GM12892 (cell line): ENCODE measurements around the gene GBF1.

ENCODE experiments used
- DNase-seq: peaks from one replicate; pipeline ENCODE4 v3.0.0; 2011; ENCODE audit not compliant: insufficient read length
- FAIRE-seq: peaks from 2 replicates; lab custom pipeline; 2011; peaks lifted over from hg19 to GRCh38; lab: Jason Lieb, UNC
- POLR2A ChIP-seq: IDR thresholded peaks from 2 replicates; pipeline ENCODE4 v1.6.1; 2011; ENCODE audit warnings: low read depth, low read length, control low read depth
- POLR2AphosphoS5 ChIP-seq: IDR thresholded peaks from 2 replicates; pipeline ENCODE4 v1.6.1; 2011; ENCODE audit warnings: low read depth, low read length, control low read depth
- TAF1 ChIP-seq: IDR thresholded peaks from 2 replicates; pipeline ENCODE4 v1.6.1; 2011; ENCODE audit warnings: low read depth, mild to moderate bottlenecking, control low read depth, low read length, borderline replicate concordance

GBF1 gene

DNA sequence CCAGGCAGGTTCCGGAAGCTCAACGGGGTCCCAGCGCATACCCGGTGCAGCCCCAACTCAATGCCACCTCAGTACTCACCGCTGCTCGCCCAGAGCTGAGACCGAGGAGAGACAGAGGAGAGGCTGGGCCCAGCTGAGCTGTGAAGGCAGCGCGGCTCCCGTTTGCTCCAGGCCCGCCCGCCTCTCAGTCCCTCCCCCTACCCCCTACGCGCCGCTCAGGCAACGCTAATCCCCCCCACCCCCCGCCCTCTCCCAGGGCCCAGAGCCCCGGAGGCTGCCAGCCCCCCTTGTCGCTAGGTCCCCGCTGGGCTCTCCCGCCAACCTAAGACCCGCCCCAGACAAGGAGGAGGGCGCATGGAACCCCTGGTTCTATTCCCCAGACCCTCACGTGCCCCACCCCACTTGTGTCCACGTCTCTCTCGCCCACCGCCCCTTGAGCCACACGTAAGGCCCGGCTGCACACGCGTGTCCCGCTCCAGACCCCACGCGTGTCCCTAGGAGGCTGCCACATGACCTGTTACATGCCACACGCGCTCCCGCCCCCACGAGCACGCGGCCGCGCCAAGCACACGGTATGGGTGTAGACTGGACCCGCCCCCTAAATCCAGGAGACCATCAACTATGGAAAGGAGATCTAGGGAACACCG is 173.4 kb downstream of the GBF1 start, which contains the start of gene PSD:
Gene PSD, minus strand, starts transcription at position 164 of the 647 bp plus-strand sequence. CDS start 1,747 bp downstream, outside the sequence.
- TF ChIP-seq POLR2A (no peak), TAF1 (no peak), POLR2AphosphoS5 (no peak)
- FAIRE-seq = no peak
- no peak for DNase-seq

DNA sequence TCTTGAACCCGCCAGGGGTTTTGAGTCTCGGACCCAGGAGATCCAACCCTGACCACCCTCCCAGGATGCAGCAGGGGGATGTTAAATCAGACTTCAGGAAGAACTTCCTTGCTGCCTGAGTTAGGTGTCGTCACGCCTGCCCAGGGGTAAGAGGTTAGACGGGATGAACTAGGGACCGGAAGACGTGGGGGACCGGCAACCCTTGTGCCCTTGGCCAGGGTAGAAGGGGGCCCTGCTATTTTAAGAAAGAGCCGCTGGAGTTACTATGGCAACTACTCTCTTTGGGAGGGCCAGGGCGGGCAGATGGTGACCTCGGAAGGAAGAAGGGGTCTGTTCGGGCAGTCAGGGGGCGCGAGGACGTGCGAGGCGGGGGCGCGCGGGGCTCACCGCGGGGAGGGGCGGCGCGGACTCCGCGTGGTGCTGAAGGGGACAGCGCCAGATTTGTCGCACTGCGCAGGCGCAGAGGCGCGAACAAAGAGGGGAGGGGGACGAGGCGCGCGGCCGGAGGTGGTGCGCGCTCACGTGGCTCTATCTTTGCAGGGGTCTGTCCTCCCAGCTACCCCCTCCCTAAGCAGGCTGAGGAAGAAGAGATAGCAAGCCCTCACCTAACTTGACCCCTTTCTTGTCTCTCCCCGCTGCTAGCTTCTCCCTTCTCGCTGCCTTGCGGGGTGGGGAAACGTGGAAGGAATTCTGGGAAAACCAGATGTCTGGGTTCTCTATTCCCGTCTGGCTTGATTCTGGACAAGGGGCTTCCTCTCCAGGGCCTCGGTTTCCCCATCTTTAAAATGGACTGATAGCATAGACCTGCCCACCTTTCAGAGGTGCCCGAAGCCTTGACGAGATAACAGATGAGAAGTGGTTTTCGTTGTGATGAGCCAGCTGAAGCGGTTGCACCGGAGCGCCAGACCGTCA is 174.2 kb downstream of the GBF1 start:
- peak; percentile 72 for DNase-seq
- TF ChIP-seq POLR2A = no peak
- no peak for TF ChIP-seq POLR2AphosphoS5
- TF ChIP-seq TAF1 = no peak

DNA sequence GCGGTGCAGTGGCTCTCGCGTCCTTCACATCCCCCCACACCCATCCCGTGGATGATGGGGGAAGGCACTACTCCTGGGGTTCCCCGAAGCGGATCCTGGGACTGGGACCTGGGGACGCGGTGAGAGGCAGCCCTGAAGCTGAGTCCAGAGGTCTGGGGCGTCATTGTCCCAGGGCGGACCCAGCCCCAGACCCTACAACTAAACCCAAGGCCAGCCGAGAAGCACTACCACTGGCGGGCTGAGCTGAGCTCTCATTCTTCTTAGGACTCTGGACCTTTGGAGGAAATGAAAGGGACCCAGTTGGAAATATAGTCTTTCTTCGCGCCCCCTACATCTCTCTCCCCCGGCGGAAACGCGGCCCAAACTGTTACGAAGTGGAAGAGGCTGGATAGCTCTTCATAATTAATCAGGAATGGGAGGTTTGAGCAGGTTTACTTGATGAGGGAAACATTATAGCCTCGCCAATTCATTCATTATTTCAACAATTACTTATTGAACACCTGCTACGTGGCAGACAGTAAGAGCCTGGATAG is 174.9 kb downstream of the GBF1 start:
- DNase-seq (no peak), FAIRE-seq (peak; percentile 21)
- TF ChIP-seq TAF1 (no peak), POLR2AphosphoS5 (no peak), POLR2A (no peak)

More for the DNA sequence above, 174.2 kb downstream of the GBF1 start:
- FAIRE-seq = peak; percentile 93

DNA sequence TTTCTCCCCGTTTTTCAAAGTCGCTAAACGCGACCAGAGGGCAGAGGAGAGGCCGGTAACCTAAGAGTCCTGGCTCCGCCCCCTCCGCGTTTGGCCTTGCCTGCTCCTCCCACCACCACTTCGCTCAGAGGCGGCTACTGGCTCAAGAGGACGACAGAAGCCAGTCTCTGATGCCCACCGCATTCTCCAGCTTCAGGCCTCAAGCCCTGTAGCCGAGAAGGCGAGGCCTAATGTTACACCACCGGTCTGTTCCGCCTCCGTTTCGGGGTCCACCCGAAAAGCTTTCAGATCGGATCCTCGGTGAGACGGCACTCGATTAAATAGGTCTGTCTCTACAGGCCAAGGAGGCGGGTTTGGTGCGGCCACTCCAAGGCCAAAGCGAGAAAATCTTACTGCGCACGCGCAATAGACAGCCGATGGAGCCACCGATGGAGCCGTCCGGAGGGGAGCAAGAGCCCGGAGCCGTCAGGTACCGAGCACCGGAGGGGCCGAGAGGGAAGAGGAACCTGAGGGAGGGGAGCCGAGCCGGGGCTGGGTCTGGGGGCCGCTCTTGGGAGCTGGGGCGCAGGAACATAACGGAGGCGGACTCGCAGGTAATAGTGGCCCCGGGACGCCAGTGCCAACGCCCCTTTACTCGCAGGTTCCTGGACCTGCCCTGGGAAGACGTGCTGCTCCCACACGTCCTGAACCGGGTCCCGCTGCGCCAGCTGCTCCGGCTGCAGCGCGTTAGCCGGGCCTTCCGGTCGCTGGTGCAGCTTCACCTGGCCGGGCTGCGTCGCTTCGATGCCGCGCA is 175.6 kb downstream of the GBF1 start, which contains the start of gene FBXL15:
Gene FBXL15, plus strand, starts transcription at position 123 of the 793 bp plus-strand sequence. Its CDS starts 294 bp downstream, at position 417.
- TF ChIP-seq TAF1 (peak; percentile 28; the same call in 1 of the 2 replicates), POLR2A (peak; percentile 31; the same call in 1 of the 2 replicates), POLR2AphosphoS5 (0 out of 2 replicates have a peak, but pooled peaks have one; percentile 40)
- peak; percentile 96 for DNase-seq
- FAIRE-seq = peak; percentile 99

DNA sequence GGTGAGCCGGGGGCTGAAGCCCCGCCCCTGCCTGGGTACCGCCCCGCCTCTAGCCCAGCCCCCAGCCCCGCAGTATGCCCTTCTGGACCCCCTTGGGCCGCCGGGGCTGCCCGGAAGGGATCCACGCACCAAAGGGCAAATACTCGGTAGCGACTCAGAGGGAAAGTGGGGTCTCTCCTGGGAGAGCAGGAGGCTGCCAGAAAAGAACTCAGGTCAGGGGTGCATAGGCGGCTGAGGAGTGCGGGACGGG is 176.1 kb downstream of the GBF1 start:
- no peak for FAIRE-seq

DNA sequence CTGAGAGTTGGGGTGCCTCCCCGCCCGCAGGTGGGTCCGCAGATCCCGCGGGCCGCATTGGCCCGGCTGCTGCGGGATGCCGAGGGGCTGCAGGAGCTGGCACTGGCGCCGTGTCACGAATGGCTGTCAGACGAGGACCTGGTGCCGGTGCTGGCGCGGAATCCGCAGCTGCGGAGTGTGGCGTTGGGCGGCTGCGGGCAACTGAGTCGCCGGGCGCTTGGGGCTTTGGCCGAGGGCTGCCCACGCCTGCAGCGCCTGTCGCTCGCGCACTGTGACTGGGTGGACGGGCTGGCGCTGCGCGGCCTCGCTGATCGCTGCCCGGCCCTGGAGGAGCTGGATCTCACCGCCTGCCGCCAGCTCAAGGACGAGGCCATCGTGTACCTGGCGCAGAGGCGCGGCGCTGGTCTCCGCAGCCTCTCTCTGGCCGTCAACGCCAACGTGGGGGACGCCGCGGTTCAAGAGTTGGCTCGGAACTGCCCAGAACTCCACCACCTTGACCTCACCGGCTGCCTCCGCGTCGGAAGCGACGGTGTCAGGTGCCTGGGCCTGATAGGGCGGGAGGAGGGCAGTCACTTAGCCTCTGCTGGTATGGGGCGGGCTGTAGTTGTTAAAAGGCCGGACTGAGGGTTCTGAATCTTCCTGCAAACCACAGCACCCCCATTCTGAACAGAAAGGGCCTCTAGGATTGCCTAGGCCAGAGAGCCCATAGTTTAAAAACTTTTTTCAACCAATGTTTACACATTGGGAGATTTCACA is 176.6 kb downstream of the GBF1 start:
- DNase-seq (no peak), FAIRE-seq (no peak)
- TF ChIP-seq TAF1 = no peak
- TF ChIP-seq POLR2AphosphoS5 = peak; percentile 20; the same call in 1 of the 2 replicates

More for the DNA sequence above, 176.1 kb downstream of the GBF1 start:
- no peak for DNase-seq
- no peak for TF ChIP-seq POLR2AphosphoS5
- no peak for TF ChIP-seq TAF1
- TF ChIP-seq POLR2A = no peak

DNA sequence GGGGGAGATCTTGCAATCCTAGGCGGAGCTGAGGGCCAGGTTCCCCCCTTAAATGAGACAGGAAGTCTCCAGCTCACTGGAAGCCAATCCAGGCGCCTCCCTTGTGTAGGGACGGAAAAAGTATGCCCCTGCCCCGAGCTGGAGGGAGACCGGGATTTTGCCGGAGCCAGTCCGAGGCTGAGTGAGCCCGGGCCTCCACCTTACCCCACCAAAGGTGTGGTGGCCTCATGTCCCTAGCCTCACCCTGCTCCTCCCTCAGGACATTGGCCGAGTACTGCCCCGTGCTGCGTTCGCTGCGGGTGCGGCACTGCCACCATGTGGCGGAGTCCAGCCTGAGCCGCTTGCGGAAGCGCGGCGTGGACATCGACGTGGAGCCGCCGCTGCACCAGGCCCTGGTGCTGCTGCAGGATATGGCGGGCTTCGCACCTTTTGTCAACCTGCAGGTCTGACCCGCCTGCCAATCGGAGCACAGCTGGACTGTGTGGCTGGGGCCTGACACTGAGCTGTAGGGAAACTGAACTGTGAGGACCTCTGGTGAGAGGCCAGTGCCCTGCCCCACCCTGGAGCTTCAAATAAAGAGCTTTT is 177.3 kb downstream of the GBF1 start:
- TF ChIP-seq POLR2AphosphoS5 = no peak
- peak; percentile 96 for FAIRE-seq
- peak; percentile 72 for DNase-seq

DNA sequence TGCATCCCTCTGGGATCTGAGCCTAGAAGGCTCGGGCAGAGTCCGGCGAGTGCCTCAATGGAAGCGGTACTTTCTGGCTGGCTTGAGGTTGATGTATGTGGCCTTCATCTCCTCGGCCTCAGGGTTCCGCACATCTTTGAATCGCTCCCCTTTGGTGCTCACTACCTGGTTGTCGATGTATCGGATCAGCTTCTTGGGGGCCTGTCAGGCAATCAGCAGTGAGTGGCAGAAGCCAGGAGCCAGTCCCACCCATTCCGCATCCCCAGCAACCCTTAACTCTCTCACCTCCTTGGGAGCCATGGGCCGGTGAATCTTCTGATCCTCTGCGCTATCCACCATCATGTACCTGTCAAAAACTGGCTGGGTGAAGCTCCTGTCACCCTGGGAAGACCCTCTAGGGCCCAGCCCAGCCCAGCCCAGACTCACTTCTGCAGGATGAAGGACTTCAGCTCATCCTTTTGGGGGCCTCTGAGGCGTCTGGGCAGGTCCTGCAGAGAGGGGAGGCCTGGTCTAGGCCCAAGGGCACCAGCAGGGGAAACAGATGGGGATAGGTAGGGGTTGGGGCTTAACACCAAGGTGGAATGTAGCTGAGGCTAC is 178.1 kb downstream of the GBF1 start:
- DNase-seq = no peak
- no peak for FAIRE-seq
- TF ChIP-seq POLR2A (no peak), POLR2AphosphoS5 (no peak), TAF1 (no peak)

DNA sequence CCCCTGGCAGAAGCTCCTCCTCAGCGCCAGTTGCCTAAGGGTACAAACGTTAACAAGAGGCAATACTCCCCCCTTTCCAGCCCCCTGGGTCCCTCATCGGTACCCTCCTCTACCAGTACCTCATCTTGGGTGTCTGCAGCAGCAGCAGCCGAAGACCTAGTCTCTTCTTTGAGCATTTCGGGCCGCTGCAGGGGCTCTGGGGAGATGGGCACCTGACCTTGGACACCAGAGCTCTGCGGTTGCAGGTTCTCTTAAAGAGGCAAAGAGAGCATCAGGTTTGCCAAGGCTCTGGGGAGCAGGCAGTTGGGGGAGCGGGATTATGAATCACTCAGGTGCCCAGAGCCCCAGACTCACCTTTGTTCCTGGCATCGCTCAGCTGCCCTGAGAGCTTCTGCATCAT is 178.8 kb downstream of the GBF1 start:
- FAIRE-seq = no peak
- DNase-seq = no peak
- TF ChIP-seq POLR2AphosphoS5 (no peak), POLR2A (no peak), TAF1 (no peak)

DNA sequence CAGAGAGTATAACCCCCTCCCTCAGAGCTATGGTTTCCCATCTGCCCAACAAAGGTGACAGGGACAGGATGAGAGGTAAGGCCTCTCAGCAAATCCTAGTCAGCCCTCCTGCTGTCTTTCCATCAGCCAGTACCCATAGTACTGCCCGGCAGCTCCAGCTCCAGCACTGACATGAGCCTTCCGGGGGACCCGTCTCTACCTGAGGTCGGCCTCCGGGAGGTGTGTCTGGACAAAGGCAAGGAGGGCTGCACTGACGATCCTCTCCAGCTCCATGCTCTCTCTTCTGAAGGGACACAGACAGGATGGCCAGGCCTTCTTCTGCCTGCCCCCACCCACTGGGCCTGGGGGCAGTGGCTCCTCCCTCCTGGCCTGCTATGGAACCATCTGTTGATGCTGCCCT is 179.6 kb downstream of the GBF1 start:
- no peak for DNase-seq
- TF ChIP-seq POLR2AphosphoS5 (no peak), POLR2A (no peak), TAF1 (no peak)
- FAIRE-seq = no peak
